Neural progenitor cell (in vitro differentiated cells): ENCODE results near the gene MRPL57.
"Not testable (repeated sequence)": the region's sequence is repeated elsewhere in the genome, so short reads cannot be mapped to it uniquely, and the experiment has no call there.

Experiments
- CTCF ChIP-seq: fragments of 200-600 bp; sonication (generic); IDR thresholded peaks from 2 replicates; pipeline ENCODE4 v1.5.1; 2017; ENCODE audit warnings: antibody characterized with exemption, mild to moderate bottlenecking
- EZH2 ChIP-seq: fragments of 200-600 bp; sonication (generic); IDR thresholded peaks from 2 replicates; pipeline ENCODE4 v1.6.1; 2017; ENCODE audit warnings: antibody characterized with exemption, mild to moderate bottlenecking, moderate library complexity

- not testable (repeated sequence) for TF ChIP-seq CTCF, EZH2
These were observed 43.3 kb downstream of the MRPL57 start for GRCh38 chr13:21219716-21220115.
